ENCODE data around the gene MTX1.

Gene MTX1

GRCh38 chr1:155175281-155175926 lies 33.1 kb upstream of the MTX1 start:
- no peaks in the 10 kb centered on the region for H3K27me3 ChIP-seq (ENCODE audit: control insufficient read depth, insufficient read depth, low read length)
- WGBS (ENCODE audit: insufficient coverage, insufficient read length), result no CpG with 5 or more reads among the region's 12 CpGs
- H3K36me3 ChIP-seq (ENCODE audit: control insufficient read depth, insufficient read depth, low read length), result peaks cover 30% of the 10 kb centered on the region
- H3K9me3 ChIP-seq (ENCODE audit: control insufficient read depth, insufficient read depth, low read length), result no peaks in the 10 kb centered on the region
- H3K4me1 ChIP-seq (ENCODE audit: control insufficient read depth, insufficient read depth, low read length), result 0 out of 2 replicates have a peak, but pooled peaks cover 2% of the 10 kb centered on the region
- DNase-seq (ENCODE audit: low read depth, low spot score), result no peak
- no peak overlapping the region for H3K27ac ChIP-seq (ENCODE audit: low read length)
- H3K4me3 ChIP-seq (ENCODE audit: low read length), result no peak overlapping the region

GRCh38 chr1:155175927-155176371 lies 32.5 kb upstream of the MTX1 start:
- H3K4me3 ChIP-seq (ENCODE audit: low read length), result no peak overlapping the region
- DNase-seq (ENCODE audit: low read depth, low spot score), result no peak
- no peaks in the 10 kb centered on the region for H3K9me3 ChIP-seq (ENCODE audit: control insufficient read depth, insufficient read depth, low read length)
- WGBS (ENCODE audit: insufficient coverage, insufficient read length), result no CpG with 5 or more reads among the region's 9 CpGs
- no peak overlapping the region for H3K27ac ChIP-seq (ENCODE audit: low read length)
- H3K4me1 ChIP-seq (ENCODE audit: control insufficient read depth, insufficient read depth, low read length), result 0 out of 2 replicates have a peak, but pooled peaks cover 2% of the 10 kb centered on the region
- H3K27me3 ChIP-seq (ENCODE audit: control insufficient read depth, insufficient read depth, low read length), result no peaks in the 10 kb centered on the region
- peaks cover 30% of the 10 kb centered on the region for H3K36me3 ChIP-seq (ENCODE audit: control insufficient read depth, insufficient read depth, low read length)

DNA sequence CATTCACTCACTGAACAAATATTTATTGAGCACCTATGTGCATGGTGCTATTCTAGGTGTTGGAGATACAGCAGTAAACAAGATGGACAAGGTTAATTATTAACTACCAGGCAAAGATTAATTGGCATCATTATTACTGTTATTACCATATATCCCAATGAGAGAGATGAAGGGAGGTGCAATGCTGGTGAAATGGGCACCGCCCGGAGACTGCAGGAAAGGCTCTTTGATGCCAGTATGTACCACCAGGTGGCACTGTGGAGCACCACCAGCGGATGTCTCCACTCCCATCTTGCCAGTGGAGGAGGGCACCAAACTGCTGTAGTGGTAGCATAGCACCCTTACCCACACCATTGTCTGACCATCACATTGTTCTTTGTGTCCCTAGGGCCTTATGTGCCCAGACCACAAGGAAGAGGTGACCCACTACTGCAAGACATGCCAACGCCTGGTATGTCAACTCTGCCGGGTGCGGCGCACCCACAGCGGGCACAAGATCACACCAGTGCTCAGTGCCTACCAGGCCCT lies 31.9 kb upstream of the MTX1 start:
- Histone ChIP-seq H3K4me1 (ENCODE audit: control insufficient read depth, insufficient read depth, low read length) (0 out of 2 replicates have a peak, but pooled peaks cover 2% of the 10 kb centered on the region), H3K27ac (ENCODE audit: low read length) (no peak overlapping the region), H3K9me3 (ENCODE audit: control insufficient read depth, insufficient read depth, low read length) (no peaks in the 10 kb centered on the region), H3K27me3 (ENCODE audit: control insufficient read depth, insufficient read depth, low read length) (no peaks in the 10 kb centered on the region), H3K4me3 (ENCODE audit: low read length) (no peak overlapping the region), H3K36me3 (ENCODE audit: control insufficient read depth, insufficient read depth, low read length) (peaks cover 30% of the 10 kb centered on the region)
- no peak for DNase-seq (ENCODE audit: low read depth, low spot score)
- no CpG with 5 or more reads among the region's 8 CpGs for WGBS (ENCODE audit: insufficient coverage, insufficient read length)

- no CpG with 5 or more reads among the region's 11 CpGs for WGBS (ENCODE audit: insufficient coverage, insufficient read length)
- no peak for DNase-seq (ENCODE audit: low read depth, low spot score)
- H3K27me3 ChIP-seq (ENCODE audit: control insufficient read depth, insufficient read depth, low read length), result no peaks in the 10 kb centered on the region
- H3K4me1 ChIP-seq (ENCODE audit: control insufficient read depth, insufficient read depth, low read length), result 0 out of 2 replicates have a peak, but pooled peaks cover 2% of the 10 kb centered on the region
- no peaks in the 10 kb centered on the region for H3K9me3 ChIP-seq (ENCODE audit: control insufficient read depth, insufficient read depth, low read length)
- peaks cover 30% of the 10 kb centered on the region for H3K36me3 ChIP-seq (ENCODE audit: control insufficient read depth, insufficient read depth, low read length)
- no peak overlapping the region for H3K27ac ChIP-seq (ENCODE audit: low read length)
- no peak overlapping the region for H3K4me3 ChIP-seq (ENCODE audit: low read length)
Observed at GRCh38 chr1:155177192-155177917, 31.1 kb upstream of the MTX1 start.

- Histone ChIP-seq H3K36me3 (ENCODE audit: control insufficient read depth, insufficient read depth, low read length) (peaks cover 30% of the 10 kb centered on the region), H3K27ac (ENCODE audit: low read length) (no peak overlapping the region), H3K9me3 (ENCODE audit: control insufficient read depth, insufficient read depth, low read length) (no peaks in the 10 kb centered on the region), H3K27me3 (ENCODE audit: control insufficient read depth, insufficient read depth, low read length) (no peaks in the 10 kb centered on the region), H3K4me1 (ENCODE audit: control insufficient read depth, insufficient read depth, low read length) (0 out of 2 replicates have a peak, but pooled peaks cover 2% of the 10 kb centered on the region), H3K4me3 (ENCODE audit: low read length) (no peak overlapping the region)
- no CpG with 5 or more reads among the region's 9 CpGs for WGBS (ENCODE audit: insufficient coverage, insufficient read length)
- DNase-seq (ENCODE audit: low read depth, low spot score), result no peak
Observed at GRCh38 chr1:155177918-155178281, 30.6 kb upstream of the MTX1 start.

GRCh38 chr1:155178441-155179111 lies 29.9 kb upstream of the MTX1 start:
- H3K36me3 ChIP-seq (ENCODE audit: control insufficient read depth, insufficient read depth, low read length), result peaks cover 31% of the 10 kb centered on the region
- WGBS (ENCODE audit: insufficient coverage, insufficient read length), result no CpG with 5 or more reads among the region's 30 CpGs

GRCh38 chr1:155179112-155180031 lies 29.1 kb upstream of the MTX1 start:
- no peaks in the 10 kb centered on the region for H3K9me3 ChIP-seq (ENCODE audit: control insufficient read depth, insufficient read depth, low read length)
- H3K36me3 ChIP-seq (ENCODE audit: control insufficient read depth, insufficient read depth, low read length), result peaks cover 35% of the 10 kb centered on the region
- H3K4me1 ChIP-seq (ENCODE audit: control insufficient read depth, insufficient read depth, low read length), result 0 out of 2 replicates have a peak, but pooled peaks cover 2% of the 10 kb centered on the region
- DNase-seq (ENCODE audit: low read depth, low spot score), result no peak
- H3K27me3 ChIP-seq (ENCODE audit: control insufficient read depth, insufficient read depth, low read length), result no peaks in the 10 kb centered on the region
- no peak overlapping the region for H3K4me3 ChIP-seq (ENCODE audit: low read length)
- H3K27ac ChIP-seq (ENCODE audit: low read length), result no peak overlapping the region
- no CpG with 5 or more reads among the region's 31 CpGs for WGBS (ENCODE audit: insufficient coverage, insufficient read length)

More at GRCh38 chr1:155178441-155179111, 29.9 kb upstream of the MTX1 start:
- no peak for DNase-seq (ENCODE audit: low read depth, low spot score)
- Histone ChIP-seq H3K4me1 (ENCODE audit: control insufficient read depth, insufficient read depth, low read length) (0 out of 2 replicates have a peak, but pooled peaks cover 2% of the 10 kb centered on the region), H3K4me3 (ENCODE audit: low read length) (no peak overlapping the region), H3K27ac (ENCODE audit: low read length) (no peak overlapping the region), H3K9me3 (ENCODE audit: control insufficient read depth, insufficient read depth, low read length) (no peaks in the 10 kb centered on the region), H3K27me3 (ENCODE audit: control insufficient read depth, insufficient read depth, low read length) (no peaks in the 10 kb centered on the region)

DNA sequence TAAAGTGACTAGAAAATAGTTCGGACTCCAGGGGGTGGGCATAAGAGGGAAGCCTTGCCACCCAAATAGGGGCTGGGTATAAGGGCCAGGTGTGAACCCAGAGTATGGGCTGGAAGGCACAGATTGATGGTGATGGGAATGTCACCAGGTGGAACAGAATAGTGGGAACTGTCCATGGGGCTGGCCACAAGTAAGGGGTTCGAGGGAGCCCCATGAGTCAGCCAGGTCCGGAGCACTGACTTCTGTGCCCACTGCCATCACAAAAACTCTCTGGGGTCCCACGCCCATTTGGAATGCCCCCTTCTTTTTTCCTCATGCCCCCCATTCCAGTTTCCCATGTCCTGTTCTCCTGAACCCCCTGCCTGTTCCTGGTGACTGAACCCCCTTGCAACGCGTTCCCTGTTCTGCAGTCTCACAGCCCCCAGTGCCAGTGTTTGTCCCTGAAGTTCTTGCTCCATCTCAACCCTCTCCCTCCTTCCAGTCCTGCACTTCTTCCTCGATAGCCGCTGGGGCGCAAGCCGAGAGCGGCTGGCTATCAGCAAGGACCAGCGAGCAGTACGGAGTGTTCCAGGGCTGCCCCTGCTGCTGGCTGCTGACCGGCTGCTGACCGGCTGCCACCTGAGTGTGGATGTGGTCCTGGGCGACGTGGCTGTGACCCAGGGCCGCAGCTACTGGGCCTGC lies 27.0 kb upstream of the MTX1 start:
- DNase-seq (ENCODE audit: low read depth, low spot score), result no peak
- Histone ChIP-seq H3K9me3 (ENCODE audit: control insufficient read depth, insufficient read depth, low read length) (no peaks in the 10 kb centered on the region), H3K27ac (ENCODE audit: low read length) (no peak overlapping the region), H3K27me3 (ENCODE audit: control insufficient read depth, insufficient read depth, low read length) (no peaks in the 10 kb centered on the region), H3K4me3 (ENCODE audit: low read length) (no peak overlapping the region), H3K36me3 (ENCODE audit: control insufficient read depth, insufficient read depth, low read length) (peaks cover 35% of the 10 kb centered on the region), H3K4me1 (ENCODE audit: control insufficient read depth, insufficient read depth, low read length) (0 out of 2 replicates have a peak, but pooled peaks cover 2% of the 10 kb centered on the region)
- WGBS (ENCODE audit: insufficient coverage, insufficient read length), result no CpG with 5 or more reads among the region's 18 CpGs

DNA sequence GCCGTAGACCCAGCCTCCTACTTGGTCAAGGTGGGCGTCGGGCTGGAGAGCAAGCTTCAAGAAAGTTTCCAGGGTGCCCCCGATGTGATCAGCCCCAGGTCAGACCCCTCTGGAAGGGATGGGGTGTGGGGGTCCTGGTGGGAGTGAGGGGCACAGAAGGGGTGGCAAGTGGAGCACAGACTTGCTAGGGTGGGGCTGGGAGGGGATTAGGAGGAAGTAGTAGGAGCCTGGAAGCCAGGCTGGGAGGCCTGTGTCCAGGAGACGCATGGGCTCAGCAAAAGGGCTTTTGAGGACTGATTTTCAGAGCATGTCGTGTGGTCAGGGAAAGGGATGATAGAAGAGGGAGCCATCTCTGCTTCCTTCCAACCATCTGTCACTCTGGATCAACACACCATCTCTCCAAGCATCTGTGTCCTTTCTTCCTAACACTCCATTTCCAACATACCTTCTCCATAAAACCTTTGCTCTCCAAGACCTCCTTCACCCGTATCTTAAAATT lies 26.4 kb upstream of the MTX1 start:
- H3K9me3 ChIP-seq (ENCODE audit: control insufficient read depth, insufficient read depth, low read length), result no peaks in the 10 kb centered on the region
- no peak overlapping the region for H3K27ac ChIP-seq (ENCODE audit: low read length)
- peaks cover 32% of the 10 kb centered on the region for H3K36me3 ChIP-seq (ENCODE audit: control insufficient read depth, insufficient read depth, low read length)
- H3K27me3 ChIP-seq (ENCODE audit: control insufficient read depth, insufficient read depth, low read length), result no peaks in the 10 kb centered on the region
- WGBS (ENCODE audit: insufficient coverage, insufficient read length), result 100% methylated on average over 1 of the region's 7 CpGs
- H3K4me3 ChIP-seq (ENCODE audit: low read length), result no peak overlapping the region
- peaks cover 3% of the 10 kb centered on the region; the same call in 1 of the 2 replicates for H3K4me1 ChIP-seq (ENCODE audit: control insufficient read depth, insufficient read depth, low read length)
- DNase-seq (ENCODE audit: low read depth, low spot score), result no peak

Measured in iPS DF 6.9 (cell line).